ENCODE measurements around the gene ALX4. TPM values are rescaled to one million over a fixed set of nuclear protein-coding genes. Genes with fewer than 3 reads are reported as not detected.

ALX4 gene
- total and polyA plus RNA-seq, 2 donors (not counting 3 experiments of a cell fraction or from before 2014, with no cell fraction given) = not detected

DNA sequence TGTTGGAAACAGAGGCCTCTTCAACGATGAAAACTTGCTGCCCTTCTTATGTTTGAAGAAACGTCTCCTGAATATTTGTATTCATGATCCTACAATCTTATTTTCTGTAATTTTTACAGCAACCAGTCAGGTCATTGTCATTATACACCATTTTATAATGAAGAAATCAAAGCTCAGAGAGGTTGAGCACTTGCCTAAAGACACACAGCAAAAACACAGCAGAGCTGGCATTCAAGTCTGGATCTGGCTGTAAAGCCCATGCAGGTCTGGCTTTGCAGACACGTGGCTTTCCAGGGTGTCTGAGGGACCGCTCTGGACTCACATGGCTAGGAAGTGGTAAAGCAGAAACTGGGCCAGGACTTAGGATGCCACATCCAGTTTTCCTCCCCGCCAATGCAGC is 15.8 kb upstream of the ALX4 start:
- Histone ChIP-seq H3K9ac (replicated peaks; ENCODE audit: extremely low read depth, insufficient read depth, low read length) (no peak overlapping the region), H4K20me1 (replicated peaks; ENCODE audit: control insufficient read depth, extremely low read depth, insufficient read depth, low read length) (no peaks in the 10 kb centered on the region), H3K9me3 (replicated peaks; ENCODE audit: control insufficient read depth, insufficient read depth, low read length) (no peaks in the 10 kb centered on the region), H3K4me3 (replicated peaks in 1 of 3; ENCODE audit: insufficient read depth in 1 of 3, low read depth in 1 of 3, low read length in 3 of 3) (no peak overlapping the region), H2AFZ (ENCODE audit: low read depth, low read length) (no peak overlapping the region), H3K9me1 (replicated peaks; ENCODE audit: control insufficient read depth, extremely low read depth, insufficient read depth, low read length) (no peaks in the 10 kb centered on the region), H3K4me1 (ENCODE audit: control insufficient read depth, extremely low read depth, insufficient read depth, low read length) (no peaks in the 10 kb centered on the region), H3K27ac (ENCODE audit: insufficient read depth, low read depth, low read length) (no peak overlapping the region), H3K79me2 (ENCODE audit: control insufficient read depth, insufficient read depth, low read length) (no peaks in the 10 kb centered on the region), H3K36me3 (ENCODE audit: control insufficient read depth in 2 of 2, extremely low read depth in 1 of 2, insufficient read depth in 2 of 2, low read length in 2 of 2) (no peaks in the 10 kb centered on the region), H3K4me2 (ENCODE audit: insufficient read depth, low read length) (no peak overlapping the region), H3K27me3 (ENCODE audit: control insufficient read depth in 2 of 2, insufficient read depth in 2 of 2, low read length in 2 of 2) (peaks cover 64 to 80% of the 10 kb centered on the region in 2 experiments)
- DNase-seq (ENCODE audit: low read depth, low spot score) = no peak
- intact Hi-C loops (cut with micrococcal nuclease) (no loop called here), dilution Hi-C loops (cut with MboI; ENCODE audit: extremely low pct_ligation_motif_present, low sequenced_read_pairs) (no loop called here)
- TF ChIP-seq GATA2 (IDR thresholded peaks at IDR 0.05; ENCODE audit: insufficient read depth, insufficient read length, low read depth, low read length) (no peak), POLR2AphosphoS5 (IDR thresholded peaks at IDR 0.05; ENCODE audit: insufficient read depth, low read depth, low read length) (no peak), FOS (IDR thresholded peaks at IDR 0.05; ENCODE audit: borderline replicate concordance, insufficient read depth, low read length) (no peak), MYC (IDR thresholded peaks at IDR 0.05; ENCODE audit: low read depth, low read length) (no peak), EZH2 (IDR thresholded peaks at IDR 0.05; ENCODE audit: borderline replicate concordance, low read depth, low read length, severe bottlenecking) (no peak), JUN (IDR thresholded peaks at IDR 0.05; ENCODE audit: borderline replicate concordance, insufficient read depth, insufficient read length, low read depth) (no peak), POLR2A (IDR thresholded peaks at IDR 0.05; ENCODE audit: low read depth, low read length) (no peak)
- TF ChIP-seq, protein P1, sequence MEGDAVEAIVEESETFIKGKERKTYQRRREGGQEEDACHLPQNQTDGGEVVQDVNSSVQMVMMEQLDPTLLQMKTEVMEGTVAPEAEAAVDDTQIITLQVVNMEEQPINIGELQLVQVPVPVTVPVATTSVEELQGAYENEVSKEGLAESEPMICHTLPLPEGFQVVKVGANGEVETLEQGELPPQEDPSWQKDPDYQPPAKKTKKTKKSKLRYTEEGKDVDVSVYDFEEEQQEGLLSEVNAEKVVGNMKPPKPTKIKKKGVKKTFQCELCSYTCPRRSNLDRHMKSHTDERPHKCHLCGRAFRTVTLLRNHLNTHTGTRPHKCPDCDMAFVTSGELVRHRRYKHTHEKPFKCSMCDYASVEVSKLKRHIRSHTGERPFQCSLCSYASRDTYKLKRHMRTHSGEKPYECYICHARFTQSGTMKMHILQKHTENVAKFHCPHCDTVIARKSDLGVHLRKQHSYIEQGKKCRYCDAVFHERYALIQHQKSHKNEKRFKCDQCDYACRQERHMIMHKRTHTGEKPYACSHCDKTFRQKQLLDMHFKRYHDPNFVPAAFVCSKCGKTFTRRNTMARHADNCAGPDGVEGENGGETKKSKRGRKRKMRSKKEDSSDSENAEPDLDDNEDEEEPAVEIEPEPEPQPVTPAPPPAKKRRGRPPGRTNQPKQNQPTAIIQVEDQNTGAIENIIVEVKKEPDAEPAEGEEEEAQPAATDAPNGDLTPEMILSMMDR (IDR thresholded peaks at IDR 0.05; ENCODE audit: extremely low read depth in 1 of 2, insufficient read depth in 1 of 2, low read depth in 1 of 2, low read length in 2 of 2) = no peak
- TF ChIP-seq, protein P2, sequence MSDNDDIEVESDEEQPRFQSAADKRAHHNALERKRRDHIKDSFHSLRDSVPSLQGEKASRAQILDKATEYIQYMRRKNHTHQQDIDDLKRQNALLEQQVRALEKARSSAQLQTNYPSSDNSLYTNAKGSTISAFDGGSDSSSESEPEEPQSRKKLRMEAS (IDR thresholded peaks at IDR 0.05; ENCODE audit: insufficient read depth, insufficient read length) = no peak
- no TSS peak for BruUV-seq (replicated peaks)
- ChIA-PET POLR2A (no interaction called here), CTCF (interaction anchor here (1.1 to 2.4 kb wide), 4 partner anchors 10 to 231 kb away, joined by 3 to 20 read pairs (median 4); partner anchors contain the start of gene EXT2)
- no peak for FAIRE-seq

Measured in endothelial cell of umbilical vein (primary cell).